HG03060 (cell line): ENCODE results near the gene NOL4L.
"Not testable (repeated sequence)": the region's sequence is repeated elsewhere in the genome, so short reads cannot be mapped to it uniquely, and the experiment has no call there.

ENCODE experiments used
- ATAC-seq: cut with Tn5 transposase; IDR thresholded peaks from one replicate; pipeline ENCODE4 v1.9.1; 2021; ENCODE audit warnings: low read depth, moderate number of reproducible peaks; ENCODE audit not compliant: unreplicated experiment

The NOL4L gene

DNA sequence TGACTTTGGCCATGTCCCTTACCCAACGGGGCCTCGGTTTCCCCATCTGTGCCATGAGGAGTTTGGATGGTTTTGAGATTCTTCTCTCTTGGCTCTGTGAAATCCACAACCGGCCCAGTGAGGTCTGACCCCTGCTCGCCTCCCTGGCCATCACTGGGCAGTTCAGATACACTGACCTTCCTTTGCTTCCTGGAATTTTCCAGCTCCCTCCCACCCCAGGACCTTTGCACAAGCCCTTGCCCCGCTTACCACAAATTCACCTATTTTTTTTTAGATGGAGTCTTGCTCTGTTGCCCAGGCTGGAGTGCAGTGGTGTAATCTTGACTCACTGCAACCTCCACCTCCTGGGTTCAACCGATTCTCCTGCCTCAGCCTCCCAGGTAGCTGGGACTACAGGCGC lies 12.6 kb upstream of the NOL4L start:
- ATAC-seq: no peak

DNA sequence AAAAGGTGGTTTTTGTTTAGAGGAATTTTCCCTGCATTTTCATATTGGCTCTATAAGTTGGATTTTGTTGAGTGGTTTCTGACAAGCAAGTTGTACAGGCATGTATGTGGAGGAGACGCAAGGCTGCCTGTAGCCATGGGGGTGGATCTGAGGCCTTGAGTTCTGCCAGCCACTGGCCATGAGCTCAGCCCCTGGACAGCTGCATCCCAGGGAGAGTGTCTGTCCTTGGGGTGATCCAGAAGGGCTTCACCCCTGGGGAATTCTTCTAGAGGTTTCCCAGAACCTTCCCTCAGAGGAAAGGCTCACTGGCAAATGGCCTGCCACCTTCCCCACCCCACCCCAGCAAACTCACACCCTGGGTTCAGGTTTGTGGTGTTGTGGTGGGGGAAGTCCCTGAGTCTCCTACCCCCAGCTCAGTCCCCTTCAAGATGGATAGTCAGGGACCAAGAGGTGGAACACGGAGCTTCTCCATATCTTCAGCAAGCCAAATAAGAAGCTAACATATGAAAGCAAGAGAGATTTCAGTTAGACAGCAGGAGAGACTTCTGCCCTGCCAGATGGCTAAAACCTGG lies 11.6 kb upstream of the NOL4L start:
- ATAC-seq: no peak

DNA sequence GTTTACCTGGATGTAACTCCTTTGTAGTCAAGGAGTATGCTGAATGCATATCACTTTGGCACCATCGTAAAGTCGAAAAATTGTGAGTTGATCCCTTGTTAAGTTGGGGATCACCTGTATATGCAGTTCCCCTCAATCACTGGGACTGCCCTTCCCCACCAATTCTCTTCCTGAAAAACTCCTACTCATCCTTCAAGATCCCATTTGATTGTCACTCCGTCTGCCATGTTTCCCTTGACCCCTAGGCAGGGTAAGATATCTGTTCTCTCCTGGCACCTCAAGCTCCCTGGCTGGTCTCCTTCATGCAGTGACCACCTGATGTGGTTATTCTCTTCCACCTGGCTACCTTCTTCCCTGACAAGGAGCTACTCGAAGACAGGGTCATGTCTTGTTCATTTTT lies 10.0 kb upstream of the NOL4L start:
- ATAC-seq: no peak

DNA sequence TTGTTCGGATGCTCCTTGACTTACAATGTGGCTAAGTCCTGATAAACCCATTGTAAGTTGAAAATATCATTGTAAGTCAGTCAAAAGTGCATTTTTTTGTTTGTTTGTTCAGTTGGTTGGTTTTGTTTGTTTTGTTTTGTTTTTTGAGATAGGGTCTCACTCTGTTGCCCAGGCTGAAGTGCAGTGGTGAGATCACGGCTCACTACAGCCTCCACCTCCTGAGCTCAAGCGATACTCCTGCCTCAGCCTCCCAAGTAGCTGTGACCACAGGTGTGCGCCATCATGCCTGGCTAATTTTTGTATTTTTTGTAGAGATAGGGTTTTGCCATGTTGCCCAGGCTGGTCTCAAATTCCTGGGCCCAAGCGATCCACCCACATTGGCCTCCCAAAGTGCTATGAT lies 9.5 kb upstream of the NOL4L start:
- not testable (repeated sequence) for ATAC-seq

DNA sequence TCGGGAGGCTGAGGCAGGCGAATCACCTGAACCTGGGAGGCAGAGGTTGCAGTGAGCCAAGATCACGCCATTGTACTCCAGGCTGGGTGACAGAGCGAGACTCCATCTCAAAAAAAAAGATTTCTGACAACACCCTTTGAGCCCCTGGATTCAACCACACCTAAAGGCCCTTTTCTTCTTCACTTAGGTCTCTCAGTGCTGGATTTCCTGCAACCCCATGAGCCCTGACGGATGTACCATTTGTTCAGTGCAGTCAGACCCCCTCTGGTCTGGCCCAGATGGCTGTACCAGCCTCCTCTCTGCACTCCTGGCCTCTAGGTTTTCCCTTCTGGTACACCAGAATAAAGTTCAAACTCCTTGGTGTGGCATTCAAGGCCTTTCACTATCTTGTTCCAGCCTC lies 9.1 kb upstream of the NOL4L start:
- ATAC-seq: no peak

DNA sequence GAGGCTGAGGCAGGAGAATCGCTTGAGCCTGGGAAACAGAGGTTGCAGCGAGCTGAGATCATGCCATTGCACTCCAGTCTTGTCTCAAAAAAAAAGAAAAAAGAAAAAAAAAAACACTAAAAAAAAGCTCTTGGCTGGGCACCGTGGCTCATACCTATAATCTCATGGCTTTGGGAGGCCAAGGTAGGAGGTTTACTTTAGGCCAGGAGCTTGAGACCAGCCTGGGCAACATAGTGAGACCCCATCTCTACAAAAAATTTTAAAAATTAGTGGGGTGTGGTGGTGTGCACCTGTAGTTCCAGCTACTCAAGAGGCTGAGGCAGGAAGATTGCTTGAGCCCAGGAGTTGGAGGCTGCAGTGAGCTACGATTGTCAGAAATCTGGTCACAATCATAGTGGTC lies 7.5 kb upstream of the NOL4L start:
- ATAC-seq: not testable (repeated sequence)

DNA sequence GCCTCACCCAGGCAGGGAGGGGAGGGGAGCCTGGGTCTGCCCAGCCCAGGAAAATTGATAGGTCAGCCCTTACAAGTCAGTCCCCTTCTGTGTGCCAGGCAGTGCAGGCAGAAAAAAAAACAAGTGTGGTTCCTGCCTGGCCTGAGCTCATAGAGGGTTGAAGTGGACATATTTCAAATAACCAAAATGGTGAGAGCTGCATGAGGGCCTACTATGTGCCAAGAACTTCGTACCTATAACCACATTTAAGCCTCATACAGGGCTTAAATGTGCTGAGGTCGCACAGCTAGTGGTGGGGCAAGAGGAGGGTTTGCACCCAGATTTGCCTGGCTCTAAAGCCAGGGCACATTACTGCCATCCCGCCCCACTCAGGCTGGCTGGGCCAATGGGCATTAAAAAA lies 6.9 kb upstream of the NOL4L start:
- ATAC-seq: no peak

DNA sequence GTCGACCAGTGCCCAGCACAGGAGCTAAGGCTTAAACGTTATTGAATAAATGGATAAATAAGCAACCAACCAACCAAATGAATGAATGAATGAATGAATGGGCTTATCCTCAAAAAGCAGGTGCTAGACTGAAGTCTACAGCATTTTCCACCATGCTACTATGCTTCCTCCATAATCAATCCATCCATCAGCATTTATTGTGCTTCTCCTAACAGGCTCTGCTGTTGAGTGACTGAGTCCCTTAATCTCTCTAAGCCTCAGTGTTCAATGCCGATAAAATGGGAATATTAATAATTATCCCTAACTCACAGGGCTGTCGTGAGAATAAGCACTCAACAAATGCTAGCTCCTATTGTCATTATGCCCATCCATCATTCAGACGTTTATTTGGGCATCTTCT lies 4.6 kb upstream of the NOL4L start:
- no peak for ATAC-seq

DNA sequence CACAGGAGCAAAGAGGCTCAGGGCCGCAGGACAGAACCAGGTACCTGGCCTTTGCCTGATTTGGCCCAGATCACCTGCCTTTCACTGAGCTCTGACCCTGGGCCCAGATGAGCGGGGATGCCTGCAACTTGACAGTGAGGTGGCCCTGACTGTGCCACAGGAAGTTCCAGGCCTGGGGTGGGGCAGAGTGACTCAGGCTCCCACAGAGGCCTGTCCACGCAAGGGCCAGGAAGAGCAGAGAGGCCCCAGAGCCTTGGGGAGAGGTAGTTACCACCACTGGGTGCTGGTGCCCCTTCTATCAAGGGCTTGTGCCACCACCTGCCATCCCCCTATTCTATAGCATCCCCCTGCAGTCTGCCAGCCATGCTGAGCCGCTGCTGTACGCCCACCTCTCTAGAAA lies 4.1 kb upstream of the NOL4L start:
- no peak for ATAC-seq

DNA sequence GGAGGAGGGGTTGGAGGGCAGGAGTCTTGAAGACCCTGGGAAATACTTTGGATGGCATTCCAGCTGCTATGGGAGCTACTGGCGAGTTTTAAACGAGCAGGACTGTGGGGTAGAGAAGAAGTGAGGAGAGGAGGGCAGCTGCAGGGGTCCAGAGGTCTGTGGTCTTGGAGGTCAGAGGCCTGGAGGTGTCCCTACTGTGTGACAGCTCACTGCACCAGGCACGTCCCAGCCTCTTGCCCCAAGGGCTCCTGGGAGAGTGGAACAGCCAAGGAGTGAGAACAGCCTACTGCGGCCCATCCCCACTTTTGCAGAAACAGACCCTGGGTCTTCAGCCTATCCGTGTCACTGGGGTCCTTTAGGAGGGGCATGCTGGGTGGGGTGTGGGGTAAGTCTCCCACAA lies 2.9 kb upstream of the NOL4L start:
- no peak for ATAC-seq

DNA sequence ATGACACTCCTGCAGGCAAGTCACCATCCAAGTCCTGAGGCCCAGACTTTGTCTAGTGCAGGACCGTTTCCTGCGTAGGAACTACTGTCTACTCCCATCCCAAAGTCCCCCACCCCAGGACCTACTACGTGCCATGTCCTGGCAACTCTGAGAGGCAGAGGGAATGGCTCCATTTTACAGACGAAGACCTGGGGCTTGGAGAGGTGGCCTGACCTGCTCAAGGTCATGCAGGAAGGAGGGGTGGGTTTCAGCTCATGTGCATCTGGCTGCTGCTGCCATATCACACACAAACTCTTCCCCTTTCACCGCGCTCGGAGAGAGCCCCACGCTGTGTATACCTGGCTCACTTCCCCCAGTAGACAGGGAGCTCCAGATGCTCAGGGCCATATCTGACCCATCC lies 1.2 kb upstream of the NOL4L start:
- ATAC-seq: no peak

DNA sequence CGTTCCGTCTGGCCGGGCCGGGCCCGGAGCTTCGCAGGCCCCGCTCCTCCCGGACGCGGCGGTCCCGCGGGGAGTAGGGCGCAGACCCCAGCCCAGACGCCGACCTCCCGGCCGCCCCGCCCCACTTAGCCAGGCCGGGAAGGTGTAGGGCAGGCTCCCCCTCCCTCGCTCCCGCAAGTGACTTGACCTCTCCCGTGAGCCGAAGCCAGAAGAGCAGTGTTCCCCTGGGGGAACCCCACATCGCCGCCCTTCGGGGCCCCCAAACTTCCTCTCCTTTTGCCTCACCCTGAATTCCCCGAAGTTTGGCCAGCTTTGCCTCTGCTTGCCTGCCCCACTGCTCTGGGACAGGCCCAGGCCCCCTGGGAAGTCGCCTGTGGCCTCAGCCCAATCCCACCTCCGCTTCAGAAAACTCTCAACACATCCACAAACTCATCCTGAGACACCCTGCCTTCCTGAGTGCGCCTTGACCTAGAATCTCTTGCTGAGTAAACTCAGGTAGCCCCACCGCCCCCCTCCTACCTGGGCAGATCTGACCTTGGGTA lies 524 bp upstream of the NOL4L start:
- no peak for ATAC-seq

DNA sequence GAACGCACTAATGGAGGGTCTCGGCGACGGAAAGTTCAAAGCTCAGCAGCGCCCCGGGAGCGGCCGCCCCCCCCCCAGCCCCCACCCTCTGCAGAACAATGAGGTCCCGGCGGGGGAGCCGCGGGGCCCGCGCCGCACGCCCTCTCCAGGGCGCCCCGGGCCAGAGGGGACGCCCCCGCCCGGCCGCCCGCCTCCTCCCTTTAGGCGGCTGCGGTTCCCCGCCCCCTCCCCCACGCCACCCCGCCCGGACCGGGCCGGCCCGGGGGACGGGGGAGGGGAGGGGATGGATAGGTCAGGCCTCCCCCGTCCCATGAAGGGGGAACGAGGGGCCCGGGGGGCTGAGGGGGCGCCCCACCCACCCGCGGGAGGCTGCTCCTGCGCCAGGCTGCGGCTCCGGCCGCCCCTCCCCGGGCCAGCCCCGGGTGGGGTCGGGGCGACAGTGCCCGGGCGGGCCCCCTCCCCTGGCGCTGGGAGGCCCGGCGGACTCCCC lies 1.5 kb downstream of the NOL4L start:
- ATAC-seq: no peak

DNA sequence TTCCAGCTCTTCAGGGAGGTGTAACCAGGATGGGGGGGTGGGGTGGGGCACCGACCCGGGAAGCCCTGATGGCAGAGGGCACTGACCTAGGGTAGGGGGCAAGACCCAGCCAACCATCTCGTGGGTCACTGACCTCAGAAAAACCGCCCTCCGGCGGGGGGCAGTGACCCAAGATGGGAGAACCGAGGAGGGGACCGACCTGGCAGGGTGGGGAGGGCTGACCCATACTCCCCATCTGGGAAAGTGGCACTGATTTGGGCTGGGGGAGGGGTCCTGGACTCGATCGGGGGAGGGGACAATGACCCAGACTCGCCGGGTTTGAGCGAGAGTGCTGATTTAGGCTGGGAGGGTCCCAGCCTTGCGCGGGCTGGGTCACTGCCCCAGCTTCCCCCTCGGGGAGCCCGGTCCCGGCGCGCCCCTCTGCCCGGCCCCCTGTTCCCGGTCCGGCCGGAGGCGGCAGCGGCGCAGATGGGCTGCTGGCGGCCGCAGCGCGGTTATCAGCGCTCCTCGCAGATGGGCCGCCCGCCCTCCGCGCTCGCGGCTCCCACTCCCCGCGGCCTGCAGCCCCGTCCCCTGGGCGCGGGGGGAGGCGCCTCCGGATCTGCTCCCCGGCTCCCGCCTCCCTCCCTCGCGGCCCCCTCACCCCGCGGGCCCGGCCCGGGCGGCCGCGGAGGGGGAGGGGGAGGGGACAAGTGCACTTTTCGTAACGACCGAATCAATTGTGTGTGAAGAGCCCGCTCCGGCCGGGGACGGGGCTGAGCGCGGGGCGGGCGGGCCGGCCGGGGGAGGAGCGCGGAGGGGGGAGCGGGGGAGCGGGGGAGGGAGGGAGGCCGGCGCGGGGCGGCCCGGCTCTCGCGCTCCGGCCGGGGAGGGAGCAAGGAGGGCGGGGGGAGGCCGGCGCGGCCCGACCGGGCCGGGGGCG lies 2.2 kb downstream of the NOL4L start:
- no peak for ATAC-seq

DNA sequence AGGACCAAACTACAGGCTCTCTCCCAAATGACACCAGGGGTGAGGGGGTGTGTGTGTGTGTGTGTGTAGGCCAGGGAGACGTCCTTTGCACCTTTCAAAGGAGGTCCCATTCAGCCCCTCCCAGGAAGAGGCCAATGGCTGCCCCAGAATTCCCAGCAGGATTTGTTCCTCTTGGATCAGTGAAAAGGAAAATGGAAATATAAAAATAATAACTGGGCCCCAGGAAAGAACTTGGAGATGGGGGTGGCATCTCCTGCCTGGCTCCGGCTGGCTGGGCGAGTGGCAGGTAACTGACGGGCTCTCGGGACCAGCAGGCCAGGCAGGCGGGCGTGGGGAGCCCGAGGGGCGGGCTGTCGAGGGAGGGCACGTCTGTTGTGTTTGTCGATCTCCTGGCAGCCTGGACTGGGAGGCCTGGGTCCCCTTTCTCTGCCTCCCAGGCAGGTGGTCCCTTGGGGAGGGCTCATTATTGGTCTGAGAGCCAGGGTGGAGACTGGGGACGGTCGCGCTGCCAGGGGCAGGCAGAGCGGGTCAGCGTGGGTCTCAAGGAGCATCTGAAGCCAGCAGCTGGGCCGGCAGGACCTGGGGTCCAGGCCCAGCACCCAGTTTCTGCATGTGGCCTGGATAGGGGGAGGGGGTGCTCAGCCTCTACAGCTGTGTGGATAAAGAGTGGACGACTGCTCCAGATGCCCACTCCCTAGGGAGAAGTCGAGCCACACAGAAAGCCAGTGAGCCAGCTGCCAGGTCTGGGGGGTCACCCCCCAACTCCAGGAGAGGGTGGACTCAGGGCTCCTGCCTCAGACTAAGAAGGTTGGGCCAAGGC lies 3.1 kb downstream of the NOL4L start:
- no peak for ATAC-seq

DNA sequence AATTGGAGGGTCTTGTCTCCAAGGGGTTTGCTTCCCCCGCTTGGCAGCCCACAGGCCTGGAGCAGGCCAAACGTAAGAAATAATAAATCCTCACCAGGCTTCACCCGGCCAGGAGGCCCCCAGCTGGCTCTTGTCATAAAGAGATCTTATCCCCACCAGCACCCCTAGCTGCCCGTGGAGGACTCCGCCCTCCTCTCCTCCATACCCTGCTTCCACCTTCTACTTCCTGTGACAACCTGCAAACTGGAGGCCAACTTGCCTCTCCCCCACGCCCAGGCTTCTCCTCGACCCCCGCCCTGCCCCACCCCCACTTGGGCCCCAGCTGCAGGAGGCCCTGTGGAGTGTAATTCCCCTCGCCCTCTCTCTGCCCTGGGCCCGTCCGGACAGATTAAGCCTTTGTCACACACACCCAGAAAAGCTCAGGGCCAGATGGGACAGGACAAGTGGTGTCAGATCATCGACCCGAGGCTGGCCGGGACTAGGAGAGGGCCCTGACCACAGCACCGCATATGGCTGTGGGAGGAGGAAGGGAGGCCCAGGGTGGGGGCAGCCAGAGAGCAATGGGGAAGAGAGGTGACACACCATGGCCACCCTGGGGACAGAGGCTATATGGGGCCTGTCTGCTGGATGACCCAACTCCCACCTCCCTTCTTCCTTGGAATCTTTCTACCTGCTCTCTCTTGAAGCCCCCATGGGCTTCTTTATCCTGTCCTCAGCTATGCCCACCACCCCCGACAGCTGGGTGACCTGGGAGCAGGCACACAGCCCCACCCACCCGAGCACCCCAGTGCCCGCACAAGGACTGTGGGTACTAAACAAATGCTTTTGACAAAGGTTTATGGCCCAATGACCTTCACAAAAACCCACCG lies 3.9 kb downstream of the NOL4L start:
- no peak for ATAC-seq

DNA sequence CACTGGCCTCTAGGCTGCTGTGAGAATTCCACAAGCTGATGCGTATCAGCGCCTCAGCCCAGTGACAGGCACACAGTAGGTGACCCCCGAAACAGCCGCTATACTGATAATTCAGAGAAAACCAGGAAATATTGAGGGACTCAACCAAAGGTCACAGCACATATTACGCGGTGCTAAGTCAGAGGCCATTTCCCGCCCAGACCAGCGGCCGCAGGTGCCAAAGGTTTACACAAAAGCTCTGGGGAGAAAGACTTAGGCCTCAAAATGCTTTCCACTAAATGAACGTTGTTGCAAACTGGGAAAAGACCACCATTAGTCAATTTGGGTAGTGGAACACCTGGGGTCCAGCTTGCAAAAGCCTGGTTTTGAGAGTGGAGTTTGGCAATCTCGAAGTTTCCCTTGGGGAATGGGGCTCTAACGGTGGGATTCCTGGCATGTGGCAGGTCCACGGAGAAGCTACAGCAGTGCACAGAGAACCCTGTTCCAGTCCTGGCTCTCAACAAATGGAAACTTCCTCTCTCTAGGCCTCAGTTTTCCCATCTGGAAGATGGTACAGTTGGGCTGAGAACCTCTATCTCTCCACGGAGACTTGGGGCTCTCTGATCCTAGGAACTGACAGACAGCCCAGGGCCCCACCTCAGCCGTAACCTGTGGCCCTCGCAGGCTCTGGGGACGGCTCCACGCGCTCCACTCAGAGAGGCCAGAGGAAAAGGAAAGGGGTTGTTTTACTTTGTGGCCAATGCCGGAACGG lies 4.7 kb downstream of the NOL4L start:
- ATAC-seq: no peak

DNA sequence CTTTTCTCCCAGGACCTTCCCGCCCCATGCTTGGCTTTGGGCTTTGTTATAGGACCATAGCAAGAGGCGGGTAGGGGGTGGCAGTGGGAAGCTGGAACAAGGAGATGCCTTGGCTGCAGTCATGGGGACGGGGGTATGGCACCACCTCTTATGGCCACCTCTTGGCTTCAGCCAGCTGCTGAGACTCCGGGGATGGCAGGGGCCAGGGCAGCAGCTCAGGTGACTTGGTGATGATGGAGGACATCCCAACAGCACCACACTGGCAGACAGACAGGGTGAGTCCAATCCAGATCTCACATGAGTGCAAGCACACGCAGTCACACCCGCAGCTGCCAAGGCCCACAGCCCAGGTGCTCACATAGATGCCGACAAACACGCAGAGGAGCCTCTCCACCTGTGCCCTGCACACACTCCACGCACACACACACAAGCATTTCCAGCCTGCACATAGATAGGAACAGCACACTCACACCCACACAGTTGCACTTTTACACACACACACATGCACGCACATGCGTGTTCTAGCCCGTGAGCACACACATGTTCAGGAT lies 6.2 kb downstream of the NOL4L start:
- no peak for ATAC-seq

DNA sequence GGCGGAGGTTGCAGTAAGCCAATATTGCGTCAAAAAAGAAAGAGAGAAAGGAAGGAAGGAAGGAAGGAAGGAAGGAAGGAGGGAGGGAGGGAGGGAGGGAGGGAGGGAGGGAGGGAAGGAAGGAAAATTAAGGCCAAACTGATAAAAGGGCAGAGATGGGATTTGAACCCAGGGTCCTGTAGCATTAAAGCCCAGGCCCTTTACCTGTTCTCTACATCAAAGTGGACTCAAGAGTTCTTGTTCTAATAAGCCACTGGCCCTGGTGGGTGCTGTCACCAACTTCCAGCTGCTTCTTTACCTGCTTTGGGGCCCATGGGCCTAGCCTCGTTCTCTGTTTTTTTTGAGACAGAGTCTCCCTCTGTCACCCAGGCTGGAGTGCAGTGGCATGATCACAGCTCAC lies 7.1 kb downstream of the NOL4L start:
- not testable (repeated sequence) for ATAC-seq
